DMS153 (cell line): ENCODE measurements around the gene ANKLE1.

Experiments
- DNase-seq: peaks from one replicate; lab custom pipeline; 2025; lab: John Stamatoyannopoulos, UW

The ANKLE1 gene

GRCh38 chr19:17327654-17328516, 46.2 kb downstream of the ANKLE1 start:
- DNase-seq, result peak; percentile 88

GRCh38 chr19:17328517-17329365, 47.0 kb downstream of the ANKLE1 start:
- DNase-seq, result no peak

- no peak for DNase-seq
These were observed 47.9 kb downstream of the ANKLE1 start for GRCh38 chr19:17329366-17330261.

- DNase-seq, result no peak
These were observed 48.8 kb downstream of the ANKLE1 start for GRCh38 chr19:17330262-17331044.

DNA sequence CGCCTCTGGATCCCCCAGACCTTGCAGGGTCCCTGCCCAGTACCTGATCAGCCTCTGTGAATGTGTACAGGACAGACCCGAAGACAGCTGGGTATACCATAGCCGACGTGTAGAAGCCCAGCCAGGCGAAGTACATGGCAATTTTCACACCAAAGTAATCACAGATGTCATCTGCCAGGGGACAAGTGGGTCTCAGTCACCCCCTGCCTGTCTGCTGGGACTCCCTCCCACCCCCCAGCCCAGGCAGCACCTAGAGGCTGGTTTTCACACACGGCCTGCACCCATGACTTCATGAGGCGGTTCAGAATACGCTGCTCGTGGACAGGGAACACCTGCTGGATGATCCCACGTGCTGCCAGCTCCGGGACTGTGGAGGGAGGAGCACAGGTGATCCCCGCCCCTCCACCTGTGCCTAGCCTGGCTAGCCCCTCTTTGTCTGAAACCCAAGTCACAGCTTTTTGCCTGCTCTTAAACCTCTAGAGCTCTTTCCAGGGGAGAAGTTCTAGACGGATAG, 49.4 kb downstream of the ANKLE1 start:
- DNase-seq, result no peak

DNA sequence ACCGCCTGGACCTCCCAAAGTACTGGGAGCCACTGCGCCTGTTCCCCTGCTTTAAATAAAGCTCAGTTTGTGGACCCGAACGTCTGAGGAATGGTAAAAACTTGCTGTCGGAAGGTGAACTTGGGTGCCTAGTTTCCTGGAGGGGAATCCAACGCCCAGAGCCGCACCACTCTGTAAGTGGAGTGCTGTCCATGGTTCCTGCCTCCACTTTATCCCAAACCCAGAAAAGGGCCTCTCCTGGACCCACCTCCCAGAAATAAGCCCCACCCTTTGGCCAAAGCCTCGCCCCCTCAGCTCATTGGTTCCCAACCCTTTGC, 50.6 kb downstream of the ANKLE1 start:
- no peak for DNase-seq

- DNase-seq, result peak; percentile 61
These were observed 51.2 kb downstream of the ANKLE1 start for GRCh38 chr19:17332677-17333581.

- no peak for DNase-seq
These were observed 52.1 kb downstream of the ANKLE1 start for GRCh38 chr19:17333611-17334413.

GRCh38 chr19:17334414-17335409, 53.0 kb downstream of the ANKLE1 start, which contains the start of gene ANO8:
Gene ANO8 (minus strand): TSS chr19:17334855. CDS start chr19:17334670, 185 bp downstream.
- DNase-seq, result peak; percentile 94

DNA sequence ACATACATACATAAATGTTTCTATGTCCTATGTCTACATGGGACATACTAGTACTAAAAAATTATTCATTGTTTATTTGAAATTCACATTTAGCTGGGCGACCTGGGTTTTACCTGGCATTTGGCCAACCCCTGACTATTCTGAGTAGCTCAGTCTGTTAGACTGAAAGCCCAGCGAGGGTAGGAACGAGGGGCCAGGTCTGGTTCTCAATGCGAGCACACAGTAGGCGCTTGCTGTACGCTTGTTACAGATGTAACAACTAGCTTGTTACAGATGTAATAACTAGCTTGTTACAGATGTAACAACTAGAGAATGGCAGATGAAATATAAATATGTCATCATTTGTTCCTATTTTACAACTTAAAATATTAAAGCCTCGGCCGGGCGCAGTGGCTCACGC, 53.9 kb downstream of the ANKLE1 start:
- no peak for DNase-seq
